ENCODE data around the gene SREK1IP1.
A peak's percentile ranks its signal among the peaks of the same experiment; 100 is the strongest.

SREK1IP1 gene

DNA sequence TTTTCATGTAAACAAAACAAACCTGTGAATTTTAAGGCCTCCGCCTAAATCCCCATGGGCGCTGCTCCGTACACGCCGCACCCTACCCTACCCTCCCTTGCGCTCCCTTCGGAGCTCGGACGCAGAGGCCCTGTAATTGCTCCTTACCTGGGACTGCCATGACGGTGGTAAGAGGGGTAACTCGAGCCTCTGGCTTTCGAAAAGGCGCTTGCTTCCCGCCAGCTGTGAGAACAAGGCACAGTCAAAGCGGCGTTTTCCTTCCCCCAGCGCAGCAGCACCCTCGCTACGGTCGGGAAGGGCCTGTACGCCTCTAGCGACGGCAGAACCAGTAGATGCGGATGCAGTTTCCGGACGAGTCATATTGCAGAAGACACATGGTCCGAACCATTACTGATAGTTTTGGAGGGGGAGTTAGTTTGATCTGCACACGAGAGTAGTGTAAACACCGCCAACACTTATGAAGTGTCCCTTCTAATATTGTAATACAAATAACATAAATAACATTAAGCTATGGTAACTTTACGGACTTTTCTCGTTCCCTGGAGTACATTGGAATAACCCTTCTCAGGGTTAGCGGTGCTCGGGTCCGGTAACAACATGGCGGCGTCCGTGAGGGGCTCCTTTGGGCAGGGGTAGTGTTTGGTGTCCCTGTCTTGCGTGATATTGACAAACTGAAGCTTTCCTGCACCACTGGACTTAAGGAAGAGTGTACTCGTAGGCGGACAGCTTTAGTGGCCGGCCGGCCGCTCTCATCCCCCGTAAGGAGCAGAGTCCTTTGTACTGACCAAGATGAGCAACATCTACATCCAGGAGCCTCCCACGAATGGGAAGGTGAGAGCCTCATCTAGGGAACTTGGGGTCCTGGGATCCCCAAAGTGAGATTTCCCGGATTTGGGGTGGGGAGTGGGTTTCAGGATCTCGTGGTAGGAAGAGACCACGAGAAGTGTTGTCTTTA lies at the start of gene SREK1IP1, which contains the start of gene CWC27:
Gene SREK1IP1 (minus strand): TSS at position 334 of the 955 bp plus-strand sequence. CDS start 174 bp downstream, at position 160.
Gene CWC27 (plus strand): TSS at position 573 of the 955 bp plus-strand sequence. CDS start 217 bp downstream, at position 790.
- DNase-seq (ENCODE audit: extremely low read depth, low read depth) = peak; percentile 86
- H3K4me3 ChIP-seq (replicated peaks; ENCODE audit: low read depth, low read length) = peak within 1 kb of the TSS; percentile 74
- TF ChIP-seq, protein P1, sequence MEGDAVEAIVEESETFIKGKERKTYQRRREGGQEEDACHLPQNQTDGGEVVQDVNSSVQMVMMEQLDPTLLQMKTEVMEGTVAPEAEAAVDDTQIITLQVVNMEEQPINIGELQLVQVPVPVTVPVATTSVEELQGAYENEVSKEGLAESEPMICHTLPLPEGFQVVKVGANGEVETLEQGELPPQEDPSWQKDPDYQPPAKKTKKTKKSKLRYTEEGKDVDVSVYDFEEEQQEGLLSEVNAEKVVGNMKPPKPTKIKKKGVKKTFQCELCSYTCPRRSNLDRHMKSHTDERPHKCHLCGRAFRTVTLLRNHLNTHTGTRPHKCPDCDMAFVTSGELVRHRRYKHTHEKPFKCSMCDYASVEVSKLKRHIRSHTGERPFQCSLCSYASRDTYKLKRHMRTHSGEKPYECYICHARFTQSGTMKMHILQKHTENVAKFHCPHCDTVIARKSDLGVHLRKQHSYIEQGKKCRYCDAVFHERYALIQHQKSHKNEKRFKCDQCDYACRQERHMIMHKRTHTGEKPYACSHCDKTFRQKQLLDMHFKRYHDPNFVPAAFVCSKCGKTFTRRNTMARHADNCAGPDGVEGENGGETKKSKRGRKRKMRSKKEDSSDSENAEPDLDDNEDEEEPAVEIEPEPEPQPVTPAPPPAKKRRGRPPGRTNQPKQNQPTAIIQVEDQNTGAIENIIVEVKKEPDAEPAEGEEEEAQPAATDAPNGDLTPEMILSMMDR (IDR thresholded peaks at IDR 0.05; ENCODE audit: low read depth, low read length, missing control alignments) = no peak

- TF ChIP-seq, protein P1 (IDR thresholded peaks at IDR 0.05; ENCODE audit: low read depth, low read length, missing control alignments) = no peak
- H3K4me3 ChIP-seq (replicated peaks; ENCODE audit: low read depth, low read length) = no peak overlapping the region
- DNase-seq (ENCODE audit: extremely low read depth, low read depth) = no peak
These were observed 49.8 kb upstream of the SREK1IP1 start for GRCh38 chr5:64818245-64818644.

DNA sequence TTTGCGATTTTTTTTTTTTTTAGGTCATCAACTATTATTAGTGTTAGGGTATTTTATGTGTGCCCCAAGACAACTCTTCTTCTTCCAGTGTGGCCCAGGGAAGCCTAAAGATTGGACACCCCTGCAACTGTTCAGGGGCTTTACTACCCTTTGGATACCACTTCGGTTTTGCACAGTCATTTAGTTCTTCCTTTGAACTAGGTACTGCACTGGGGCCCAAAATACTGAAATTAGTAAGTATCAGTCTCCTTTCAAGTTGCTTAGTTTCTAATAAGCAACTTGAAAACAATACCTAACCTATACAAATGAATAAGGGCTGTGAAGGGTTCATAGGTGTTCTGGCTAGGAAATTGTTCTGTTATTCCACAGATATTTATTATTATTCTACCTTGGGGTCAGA lies 45.6 kb upstream of the SREK1IP1 start:
- no peak for DNase-seq (ENCODE audit: extremely low read depth, low read depth)
- H3K4me3 ChIP-seq (replicated peaks; ENCODE audit: low read depth, low read length) = no peak overlapping the region
- TF ChIP-seq, protein P1 (IDR thresholded peaks at IDR 0.05; ENCODE audit: low read depth, low read length, missing control alignments) = no peak

DNA sequence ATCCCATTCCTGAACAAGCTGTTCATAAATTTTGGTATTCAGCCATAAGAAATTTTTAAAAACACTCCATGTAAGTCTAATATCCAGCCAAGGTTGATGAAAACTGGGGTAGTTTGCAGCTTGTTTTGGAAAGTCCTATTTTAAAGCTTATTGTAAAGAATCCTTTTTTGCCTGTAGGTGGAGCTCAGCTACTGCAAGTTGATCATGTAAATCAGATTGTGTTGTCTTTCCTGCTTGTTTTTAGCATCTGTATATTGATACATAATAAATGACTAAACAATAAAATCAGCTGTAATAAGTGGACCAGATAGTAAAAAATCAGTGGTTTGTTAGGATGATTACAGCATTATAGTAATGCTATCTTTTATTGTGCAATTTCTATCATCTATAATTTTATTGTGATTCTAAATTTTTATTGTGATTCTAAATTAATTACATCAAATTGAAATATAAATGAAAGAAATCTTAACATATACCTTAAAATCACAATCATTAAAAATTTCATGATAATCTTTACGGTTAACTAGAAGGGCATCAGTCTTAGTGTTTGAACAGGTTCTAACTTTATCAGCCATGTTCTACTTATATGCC lies 42.7 kb upstream of the SREK1IP1 start:
- no peak overlapping the region for H3K4me3 ChIP-seq (replicated peaks; ENCODE audit: low read depth, low read length)
- DNase-seq (ENCODE audit: extremely low read depth, low read depth) = peak; percentile 26
- TF ChIP-seq, protein P1 (IDR thresholded peaks at IDR 0.05; ENCODE audit: low read depth, low read length, missing control alignments) = peak; percentile 48

DNA sequence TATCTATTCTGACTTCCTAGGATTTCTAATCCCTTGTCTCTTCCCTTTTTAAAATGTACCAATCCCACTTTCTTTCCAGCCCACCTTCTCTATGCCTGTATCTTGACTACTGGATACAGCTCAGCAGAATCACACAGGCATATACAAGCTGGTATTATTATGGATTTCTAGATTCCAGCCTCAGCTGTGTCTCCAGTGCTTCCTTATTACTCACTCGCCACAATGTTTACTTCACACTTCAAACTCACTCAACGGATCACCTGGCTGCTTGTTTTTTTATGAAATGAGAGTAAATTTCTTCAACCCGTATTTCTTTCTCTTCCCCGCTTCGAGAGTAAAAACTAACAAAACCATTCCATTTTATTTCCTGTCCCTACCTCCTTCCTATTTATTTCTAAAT lies 39.0 kb upstream of the SREK1IP1 start:
- TF ChIP-seq, protein P1 (IDR thresholded peaks at IDR 0.05; ENCODE audit: low read depth, low read length, missing control alignments) = no peak
- no peak for DNase-seq (ENCODE audit: extremely low read depth, low read depth)

GRCh38 chr5:64806537-64806936 lies 38.0 kb upstream of the SREK1IP1 start:
- H3K4me3 ChIP-seq (replicated peaks; ENCODE audit: low read depth, low read length) = no peak overlapping the region
- no peak for DNase-seq (ENCODE audit: extremely low read depth, low read depth)
- TF ChIP-seq, protein P1 (IDR thresholded peaks at IDR 0.05; ENCODE audit: low read depth, low read length, missing control alignments) = no peak

More for the DNA sequence above, 39.0 kb upstream of the SREK1IP1 start:
- no peak overlapping the region for H3K4me3 ChIP-seq (replicated peaks; ENCODE audit: low read depth, low read length)
